ENCODE data around the gene CRISP1. TPM values are rescaled to one million over a fixed set of nuclear protein-coding genes. Genes with fewer than 3 reads are reported as not detected.

The CRISP1 gene
- total and polyA plus RNA-seq, 2 of the 4 experiments (the other 2 are of a cell fraction), result not detected

DNA sequence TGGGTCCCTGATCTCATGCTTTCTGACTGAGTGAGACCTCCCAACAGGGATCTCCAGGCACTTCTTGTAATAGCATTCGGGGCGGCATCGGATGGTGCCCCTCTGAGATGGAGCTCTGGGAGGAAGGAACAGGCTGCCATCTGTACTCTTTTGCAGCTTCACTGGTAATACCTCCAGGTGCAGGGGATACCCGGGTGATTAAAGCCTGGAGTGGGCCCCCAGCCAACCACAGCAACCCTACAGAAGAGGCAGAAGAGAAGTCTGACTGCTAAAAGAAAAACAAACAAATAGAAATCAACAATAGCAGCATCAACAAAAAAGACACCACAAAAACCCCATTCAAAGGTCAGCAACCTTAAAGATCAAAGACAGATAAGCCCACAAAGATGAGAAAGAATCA, 60.2 kb downstream of the CRISP1 start:
- no peaks in the 10 kb centered on the region for H4K20me1 ChIP-seq (ENCODE audit: insufficient read depth, low read length)
- no peaks in the 10 kb centered on the region for H3K36me3 ChIP-seq (ENCODE audit: control insufficient read depth, insufficient read depth, low read length)
- no peak overlapping the region for H2AK9ac ChIP-seq (replicated peaks; ENCODE audit: low read depth, low read length, poor library complexity)
- ATAC-seq (ENCODE audit: low read depth) (no peak), DNase-seq (no peak)
- H3K79me1 ChIP-seq (ENCODE audit: low read depth in 1 of 2, low read length in 2 of 2), result no peaks in the 10 kb centered on the region
- no CpG with 5 or more reads among the region's 4 CpGs for WGBS, 2 experiments (ENCODE audit: extremely low coverage in 2 of 2, insufficient read length in 1 of 2)
- no peak overlapping the region for H3K9ac ChIP-seq (ENCODE audit: low read depth, low read length)
- H3K9me3 ChIP-seq (ENCODE audit: control insufficient read depth, insufficient read depth, low read length), result peaks cover 7% of the 10 kb centered on the region
- CTCF ChIA-PET, result no interaction called here
- no peak overlapping the region for H3K56ac ChIP-seq (ENCODE audit: extremely low read depth, insufficient read depth, low read length)
- H2AK5ac ChIP-seq (ENCODE audit: low read depth, low read length), result no peak overlapping the region
- no peak overlapping the region for H4K91ac ChIP-seq (ENCODE audit: insufficient read depth, low read depth, low read length)
- intact Hi-C loops (cut with micrococcal nuclease), result no loop called here
- no peak overlapping the region for H4K5ac ChIP-seq (ENCODE audit: low read depth, low read length)
- dilution Hi-C loops (cut with HindIII; ENCODE audit: low sequenced_read_pairs, unreplicated experiment), result no loop called here
- BruUV-seq (replicated peaks), result no TSS peak
- H3K23ac ChIP-seq (ENCODE audit: low read depth, low read length), result no peak overlapping the region
- no peak overlapping the region for H3K4me3 ChIP-seq (ENCODE audit: insufficient read depth, low read depth, low read length)
- POLR2A ChIA-PET (ENCODE audit: unreplicated experiment), result no interaction called here
- in situ Hi-C loops (cut with MboI; ENCODE audit: low sequenced_read_pairs), result no loop called here
- no peaks in the 10 kb centered on the region for H3K4me1 ChIP-seq (ENCODE audit: control insufficient read depth, insufficient read depth, low read length)
- no peak overlapping the region for H3K4me2 ChIP-seq (ENCODE audit: low read depth, low read length)
- no peak overlapping the region for H3K4ac ChIP-seq (ENCODE audit: low read depth, low read length)
- no peak overlapping the region for H2BK5ac ChIP-seq (ENCODE audit: low read depth, low read length, poor library complexity, severe bottlenecking)
- no peak overlapping the region for H3K14ac ChIP-seq (replicated peaks; ENCODE audit: low read depth, low read length)
- no peak overlapping the region for H3K27ac ChIP-seq (ENCODE audit: insufficient read depth, low read length)
- no peaks in the 10 kb centered on the region for H3K27me3 ChIP-seq (ENCODE audit: control insufficient read depth, insufficient read depth, low read length)
- H4K8ac ChIP-seq (ENCODE audit: low read depth in 2 of 2, low read length in 2 of 2), result no peak overlapping the region
- no peaks in the 10 kb centered on the region for H3K9me1 ChIP-seq (ENCODE audit: insufficient read depth, low read length)
- H3K18ac ChIP-seq (ENCODE audit: low read depth, low read length), result no peak overlapping the region
- no peak for TF ChIP-seq FOS (IDR thresholded peaks at IDR 0.05; ENCODE audit: low read depth, low read length)
- TF ChIP-seq, protein P1, sequence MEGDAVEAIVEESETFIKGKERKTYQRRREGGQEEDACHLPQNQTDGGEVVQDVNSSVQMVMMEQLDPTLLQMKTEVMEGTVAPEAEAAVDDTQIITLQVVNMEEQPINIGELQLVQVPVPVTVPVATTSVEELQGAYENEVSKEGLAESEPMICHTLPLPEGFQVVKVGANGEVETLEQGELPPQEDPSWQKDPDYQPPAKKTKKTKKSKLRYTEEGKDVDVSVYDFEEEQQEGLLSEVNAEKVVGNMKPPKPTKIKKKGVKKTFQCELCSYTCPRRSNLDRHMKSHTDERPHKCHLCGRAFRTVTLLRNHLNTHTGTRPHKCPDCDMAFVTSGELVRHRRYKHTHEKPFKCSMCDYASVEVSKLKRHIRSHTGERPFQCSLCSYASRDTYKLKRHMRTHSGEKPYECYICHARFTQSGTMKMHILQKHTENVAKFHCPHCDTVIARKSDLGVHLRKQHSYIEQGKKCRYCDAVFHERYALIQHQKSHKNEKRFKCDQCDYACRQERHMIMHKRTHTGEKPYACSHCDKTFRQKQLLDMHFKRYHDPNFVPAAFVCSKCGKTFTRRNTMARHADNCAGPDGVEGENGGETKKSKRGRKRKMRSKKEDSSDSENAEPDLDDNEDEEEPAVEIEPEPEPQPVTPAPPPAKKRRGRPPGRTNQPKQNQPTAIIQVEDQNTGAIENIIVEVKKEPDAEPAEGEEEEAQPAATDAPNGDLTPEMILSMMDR (conservative IDR thresholded peaks at IDR 0.05; ENCODE audit: low read depth, low read length), result no peak
- TF ChIP-seq, protein P2, sequence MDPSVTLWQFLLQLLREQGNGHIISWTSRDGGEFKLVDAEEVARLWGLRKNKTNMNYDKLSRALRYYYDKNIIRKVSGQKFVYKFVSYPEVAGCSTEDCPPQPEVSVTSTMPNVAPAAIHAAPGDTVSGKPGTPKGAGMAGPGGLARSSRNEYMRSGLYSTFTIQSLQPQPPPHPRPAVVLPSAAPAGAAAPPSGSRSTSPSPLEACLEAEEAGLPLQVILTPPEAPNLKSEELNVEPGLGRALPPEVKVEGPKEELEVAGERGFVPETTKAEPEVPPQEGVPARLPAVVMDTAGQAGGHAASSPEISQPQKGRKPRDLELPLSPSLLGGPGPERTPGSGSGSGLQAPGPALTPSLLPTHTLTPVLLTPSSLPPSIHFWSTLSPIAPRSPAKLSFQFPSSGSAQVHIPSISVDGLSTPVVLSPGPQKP (IDR thresholded peaks at IDR 0.05; ENCODE audit: borderline replicate concordance, low read depth, low read length), result no peak
- TF ChIP-seq POLR2A (IDR thresholded peaks at IDR 0.05; ENCODE audit: low read depth, low read length), result no peak
- TF ChIP-seq RCOR1 (IDR thresholded peaks at IDR 0.05; ENCODE audit: insufficient replicate concordance, low read length), result no peak
- TF ChIP-seq, protein P3, sequence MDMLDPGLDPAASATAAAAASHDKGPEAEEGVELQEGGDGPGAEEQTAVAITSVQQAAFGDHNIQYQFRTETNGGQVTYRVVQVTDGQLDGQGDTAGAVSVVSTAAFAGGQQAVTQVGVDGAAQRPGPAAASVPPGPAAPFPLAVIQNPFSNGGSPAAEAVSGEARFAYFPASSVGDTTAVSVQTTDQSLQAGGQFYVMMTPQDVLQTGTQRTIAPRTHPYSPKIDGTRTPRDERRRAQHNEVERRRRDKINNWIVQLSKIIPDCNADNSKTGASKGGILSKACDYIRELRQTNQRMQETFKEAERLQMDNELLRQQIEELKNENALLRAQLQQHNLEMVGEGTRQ (IDR thresholded peaks at IDR 0.05; ENCODE audit: low read depth, low read length), result no peak
- no peak for TF ChIP-seq SMC3 (IDR thresholded peaks at IDR 0.05; ENCODE audit: low read depth, low read length)
- no peak for TF ChIP-seq CEBPB (IDR thresholded peaks at IDR 0.05; ENCODE audit: low read depth, low read length)
- no peak for TF ChIP-seq MAZ (IDR thresholded peaks at IDR 0.05; ENCODE audit: borderline replicate concordance, low read depth, low read length)
- no peak for TF ChIP-seq MAFK (IDR thresholded peaks at IDR 0.05; ENCODE audit: low read depth, low read length)
- TF ChIP-seq NFE2L2 (IDR thresholded peaks at IDR 0.05; ENCODE audit: low read depth, low read length), result no peak
- no peak for TF ChIP-seq RFX5 (IDR thresholded peaks at IDR 0.05; ENCODE audit: low read depth, low read length)
- no peak for TF ChIP-seq BHLHE40 (IDR thresholded peaks at IDR 0.05; ENCODE audit: low read depth, low read length)
- TF ChIP-seq RAD21 (IDR thresholded peaks at IDR 0.05; ENCODE audit: low read length), result no peak
- TF ChIP-seq MXI1 (IDR thresholded peaks at IDR 0.05; ENCODE audit: borderline replicate concordance, low read depth, low read length), result no peak
- no peak overlapping the region for H2AFZ ChIP-seq (replicated peaks; ENCODE audit: low read length, poor library complexity)
- no peak overlapping the region for H2BK120ac ChIP-seq (ENCODE audit: low read depth, low read length)
- H2BK15ac ChIP-seq (ENCODE audit: low read depth, low read length), result no peak overlapping the region
- H2BK20ac ChIP-seq (ENCODE audit: low read depth, low read length), result no peak overlapping the region

All from IMR-90 (cell line).